Erythroblast (primary cell): ENCODE measurements around the gene ZNF385C.

Source experiments
- GATA1 ChIP-seq: IDR thresholded peaks from 2 replicates; pipeline ENCODE4 v1.6.1; 2011; ENCODE audit warnings: low read depth, mild to moderate bottlenecking, control low read depth, low read length, moderate library complexity
- POLR2A ChIP-seq: IDR thresholded peaks from 2 replicates; pipeline ENCODE4 v1.6.1; 2011; ENCODE audit warnings: mild to moderate bottlenecking, low read length

DNA sequence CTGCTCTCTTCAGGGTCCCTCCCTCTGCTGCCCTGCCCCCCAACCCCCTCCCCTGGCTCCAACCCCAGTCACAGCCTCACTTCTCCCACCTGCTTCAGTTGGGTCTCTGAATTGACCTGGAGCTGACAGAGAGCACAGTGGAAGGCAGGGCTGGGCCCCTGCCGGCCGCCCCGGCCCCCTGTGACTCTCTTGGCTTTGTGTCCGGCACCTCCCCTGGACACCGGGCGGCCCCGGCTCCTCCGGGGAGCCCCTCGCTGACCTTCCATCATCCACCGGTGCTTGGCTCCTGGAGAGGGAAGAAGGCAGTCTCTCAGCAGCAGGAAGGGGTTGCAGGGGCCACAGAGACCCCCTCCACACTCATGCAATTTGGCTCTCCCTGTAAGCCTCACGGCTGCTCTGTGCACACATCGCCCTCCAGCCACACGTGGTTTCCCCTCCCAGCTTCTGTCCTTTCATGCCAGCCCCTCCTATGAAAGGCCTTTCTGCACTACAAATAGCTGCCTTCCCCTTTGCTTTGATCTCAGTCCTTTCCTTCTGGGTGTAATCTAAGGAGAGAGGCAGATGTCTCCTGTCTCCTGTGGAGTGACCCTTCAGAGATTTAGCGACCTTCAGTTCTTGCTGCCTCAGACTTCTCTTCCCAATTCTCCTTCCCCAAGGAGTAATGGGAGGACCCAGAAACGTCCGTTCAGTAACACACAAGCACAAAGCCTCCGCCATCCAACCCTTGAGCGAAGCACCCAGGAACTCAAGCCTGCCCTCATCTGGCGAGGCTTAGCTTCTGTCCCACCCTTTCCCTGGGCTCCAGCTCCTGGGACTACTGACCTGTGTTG lies 70.1 kb downstream of the ZNF385C start:
- TF ChIP-seq POLR2A (no peak), GATA1 (no peak)
